IMR-90 (cell line): Measurements from ENCODE around the gene DPCD. TPM values are rescaled to one million over a fixed set of nuclear protein-coding genes. Genes with fewer than 3 reads are reported as not detected.

Experiments
- ATAC-seq: fragments of 200-7000 bp; cut with Tn5 transposase; 2 replicates; pipeline ENCODE4 v1.9.1; 2020; ENCODE audit warnings: low read depth, mild to moderate bottlenecking, moderate library complexity
- BruUV-seq: library from RNA; stranded (reverse); fragments of 400-500 nt; replicated peaks from 2 replicates; lab custom pipeline; 2021; lab: Mats Ljungman, UMichigan
- CTCF ChIA-PET: fragments of 300-600 bp; formaldehyde crosslinking; extraction: SDS; loops from one replicate; lab custom pipeline; 2021; ENCODE audit warnings: antibody characterized with exemption; lab: Yijun Ruan, JAX
- POLR2A ChIA-PET: fragments of 300-600 bp; sonication (Branson Sonifier 250); formaldehyde crosslinking; loops from one replicate; lab custom pipeline; 2022; ENCODE audit warnings: antibody characterized with exemption; ENCODE audit not compliant: unreplicated experiment; lab: Charles Lee
- DNase-seq: peaks from one replicate; pipeline ENCODE4 v3.0.0; 2013
- H2AFZ ChIP-seq: replicated peaks from 2 replicates; pipeline ENCODE3; 2013; ENCODE audit warnings: low read length, mild to moderate bottlenecking; ENCODE audit not compliant: poor library complexity
- H2AK5ac ChIP-seq: 2 replicates; pipeline ENCODE4 v1.6.1; 2013; ENCODE audit warnings: low read depth, low read length, inconsistent platforms
- H2AK9ac ChIP-seq: replicated peaks from 2 replicates; pipeline ENCODE3; 2013; ENCODE audit warnings: mild to moderate bottlenecking, low read depth, low read length, moderate library complexity; ENCODE audit not compliant: poor library complexity
- H2BK120ac ChIP-seq: 2 replicates; pipeline ENCODE4 v1.6.1; 2013; ENCODE audit warnings: low read depth, low read length, inconsistent platforms
- H2BK15ac ChIP-seq: 3 replicates; pipeline ENCODE4 v1.6.1; 2013; ENCODE audit warnings: low read depth, low read length, inconsistent platforms
- H2BK20ac ChIP-seq: 2 replicates; pipeline ENCODE4 v1.6.1; 2013; ENCODE audit warnings: low read depth, mild to moderate bottlenecking, inconsistent platforms, low read length, moderate library complexity
- H2BK5ac ChIP-seq: 2 replicates; pipeline ENCODE4 v1.6.1; 2013; ENCODE audit warnings: mild to moderate bottlenecking, low read depth, low read length, inconsistent platforms; ENCODE audit not compliant: poor library complexity, severe bottlenecking
- H3K14ac ChIP-seq: replicated peaks from 2 replicates; pipeline ENCODE4 v1.6.1; 2013; ENCODE audit warnings: low read depth, low read length, inconsistent platforms
- H3K18ac ChIP-seq: 2 replicates; pipeline ENCODE4 v1.6.1; 2013; ENCODE audit warnings: low read depth, low read length, control low read depth
- H3K23ac ChIP-seq: 2 replicates; pipeline ENCODE4 v1.6.1; 2013; ENCODE audit warnings: low read depth, low read length, inconsistent platforms
- H3K27ac ChIP-seq: 2 replicates; pipeline ENCODE4 v1.5.1; 2013; ENCODE audit warnings: mild to moderate bottlenecking, control low read depth, low read length; ENCODE audit not compliant: insufficient read depth
- H3K27me3 ChIP-seq: 2 replicates; pipeline ENCODE4 v1.6.1; 2013; ENCODE audit warnings: low read length; ENCODE audit not compliant: control insufficient read depth, insufficient read depth
- H3K36me3 ChIP-seq: 2 replicates; pipeline ENCODE4 v1.6.1; 2013; ENCODE audit warnings: low read length, mixed read lengths; ENCODE audit not compliant: control insufficient read depth, insufficient read depth
- H3K4ac ChIP-seq: 2 replicates; pipeline ENCODE4 v1.6.1; 2013; ENCODE audit warnings: low read depth, low read length, inconsistent platforms
- H3K4me1 ChIP-seq: 2 replicates; pipeline ENCODE4 v1.6.1; 2013; ENCODE audit warnings: low read length, mixed read lengths; ENCODE audit not compliant: control insufficient read depth, insufficient read depth
- H3K4me2 ChIP-seq: 2 replicates; pipeline ENCODE4 v1.6.1; 2013; ENCODE audit warnings: low read depth, mild to moderate bottlenecking, control low read depth, low read length, moderate library complexity
- H3K4me3 ChIP-seq: 2 replicates; pipeline ENCODE4 v1.5.1; 2013; ENCODE audit warnings: low read depth, mild to moderate bottlenecking, control low read depth, low read length, moderate library complexity; ENCODE audit not compliant: insufficient read depth
- H3K56ac ChIP-seq: 2 replicates; pipeline ENCODE4 v1.6.1; 2013; ENCODE audit warnings: low read length, inconsistent platforms; ENCODE audit not compliant: insufficient read depth; ENCODE audit errors: extremely low read depth
- H3K79me1 ChIP-seq, 2 experiments: 2 replicates each; pipeline ENCODE4 v1.6.1; 2013; ENCODE audit warnings: low read length in 2 of 2, inconsistent platforms in 1 of 2, low read depth in 1 of 2
- H3K9ac ChIP-seq: 2 replicates; pipeline ENCODE4 v1.6.1; 2013; ENCODE audit warnings: low read depth, low read length, control low read depth
- H3K9me1 ChIP-seq: 2 replicates; pipeline ENCODE4 v1.6.1; 2013; ENCODE audit warnings: low read length, inconsistent platforms; ENCODE audit not compliant: insufficient read depth
- H3K9me3 ChIP-seq: 2 replicates; pipeline ENCODE4 v1.6.1; 2013; ENCODE audit warnings: low read length; ENCODE audit not compliant: control insufficient read depth, insufficient read depth
- H4K20me1 ChIP-seq: 2 replicates; pipeline ENCODE4 v1.6.1; 2013; ENCODE audit warnings: low read length, inconsistent platforms; ENCODE audit not compliant: insufficient read depth
- H4K5ac ChIP-seq: 2 replicates; pipeline ENCODE4 v1.6.1; 2013; ENCODE audit warnings: mild to moderate bottlenecking, low read depth, low read length, control low read depth
- H4K8ac ChIP-seq, 2 experiments: 2 replicates each; pipeline ENCODE4 v1.6.1; 2013; ENCODE audit warnings: low read depth in 2 of 2, low read length in 2 of 2, control low read depth in 1 of 2, inconsistent platforms in 1 of 2
- H4K91ac ChIP-seq: 2 replicates; pipeline ENCODE4 v1.6.1; 2013; ENCODE audit warnings: low read depth, low read length, inconsistent platforms; ENCODE audit not compliant: insufficient read depth
- BHLHE40 ChIP-seq: fragments of 150-350 bp; IDR thresholded peaks from 2 replicates; pipeline ENCODE4 v1.6.1; 2016; ENCODE audit warnings: mild to moderate bottlenecking, low read depth, low read length
- CEBPB ChIP-seq: IDR thresholded peaks from 2 replicates; pipeline ENCODE4 v1.6.1; 2012; ENCODE audit warnings: low read depth, low read length, improper control_type of control experiment
- CHD1 ChIP-seq: IDR thresholded peaks from 2 replicates; pipeline ENCODE4 v1.6.1; 2012; ENCODE audit warnings: low read depth, low read length, improper control_type of control experiment
- FOS ChIP-seq: fragments of 150-350 bp; IDR thresholded peaks from 2 replicates; pipeline ENCODE4 v1.6.1; 2016; ENCODE audit warnings: low read depth, low read length
- MAZ ChIP-seq: IDR thresholded peaks from 2 replicates; pipeline ENCODE4 v1.6.1; 2012; ENCODE audit warnings: low read depth, mild to moderate bottlenecking, low read length, improper control_type of control experiment, moderate library complexity, borderline replicate concordance
- NFE2L2 ChIP-seq: fragments of 150-350 bp; IDR thresholded peaks from 2 replicates; pipeline ENCODE4 v1.6.1; 2016; ENCODE audit warnings: low read depth, mild to moderate bottlenecking, low read length
- POLR2A ChIP-seq: IDR thresholded peaks from 2 replicates; pipeline ENCODE4 v1.6.1; 2012; ENCODE audit warnings: mild to moderate bottlenecking, low read depth, low read length
- RAD21 ChIP-seq: IDR thresholded peaks from 2 replicates; pipeline ENCODE4 v1.6.1; 2012; ENCODE audit warnings: low read length, improper control_type of control experiment
- RCOR1 ChIP-seq: IDR thresholded peaks from 2 replicates; pipeline ENCODE4 v1.6.1; 2012; ENCODE audit warnings: mild to moderate bottlenecking, low read length, improper control_type of control experiment; ENCODE audit not compliant: insufficient replicate concordance
- RFX5 ChIP-seq: IDR thresholded peaks from 2 replicates; pipeline ENCODE4 v1.8.0; 2012; ENCODE audit warnings: low read depth, mild to moderate bottlenecking, low read length, moderate library complexity
- SMC3 ChIP-seq: fragments of 150-350 bp; IDR thresholded peaks from 2 replicates; pipeline ENCODE4 v1.6.1; 2016; ENCODE audit warnings: low read depth, mild to moderate bottlenecking, antibody characterized with exemption, low read length, moderate library complexity
- WGBS, 2 experiments: methylation state at CpG; one replicate each; pipeline versions ENCODE4 v1.1.5 to v1.1.7; 2013; ENCODE audit warnings: missing lambda C conversion rate in 2 of 2; ENCODE audit not compliant: insufficient read length in 1 of 2; ENCODE audit errors: extremely low coverage in 2 of 2; 5-methylcytosine and 5-hydroxymethylcytosine counted together
- dilution Hi-C: fragments of 300-500 bp; cut with HindIII; formaldehyde crosslinking; loops from one replicate; pipeline ENCODE4 v1.14.3; 2018; ENCODE audit warnings: low sequenced_read_pairs; ENCODE audit not compliant: unreplicated experiment
- in situ Hi-C: fragments of 300-500 bp; cut with MboI; formaldehyde crosslinking; loops from 3 replicates; pipeline ENCODE4 v1.14.3; 2019; ENCODE audit warnings: low sequenced_read_pairs, inconsistent platforms, mixed read lengths
- intact Hi-C: fragments of 100-400 bp; cut with micrococcal nuclease; formaldehyde crosslinking; loops from 2 replicates; pipeline ENCODE4 v1.10.0; 2022
- polyA plus RNA-seq, 3 experiments: library from polyadenylated mRNA; depleted of rRNA; stranded (reverse); fragments of >200 nt; gene quantifications; 2 replicates each; pipeline ENCODE4 v1.2.3, GENCODE V29; 2012; ENCODE audit warnings: low replicate concordance in 1 of 3
- total RNA-seq: library from RNA; depleted of rRNA; stranded (reverse); fragments of >200 nt; gene quantifications from 2 replicates; pipeline ENCODE4 v1.2.3, GENCODE V29; 2012
- TF ChIP-seq, protein P1 (sequence below): fragments of 150-350 bp; IDR thresholded peaks from 2 replicates; pipeline ENCODE4 v1.6.1; 2016; ENCODE audit warnings: low read depth, mild to moderate bottlenecking, low read length, moderate library complexity, borderline replicate concordance
- TF ChIP-seq, protein P2 (sequence below): fragments of 150-350 bp; IDR thresholded peaks from 2 replicates; pipeline ENCODE4 v1.6.1; 2017; ENCODE audit warnings: mild to moderate bottlenecking, antibody characterized with exemption, low read length, low read depth

DPCD gene
- total and polyA plus RNA-seq, 2 of the 4 experiments (the other 2 are of a cell fraction): 59.1 to 73.7 TPM

GRCh38 chr10:101558671-101559595, 29.2 kb upstream of the DPCD start (continued):
- TF ChIP-seq BHLHE40: no peak
- TF ChIP-seq POLR2A: no peak

- no peaks in the 10 kb centered on the region for H3K79me1 ChIP-seq
- no peak overlapping the region for H3K23ac ChIP-seq
- no peak overlapping the region for H2AK5ac ChIP-seq
- intact Hi-C loops (no loop called here), in situ Hi-C loops (no loop called here), dilution Hi-C loops (no loop called here)
- no peaks in the 10 kb centered on the region for H3K4me1 ChIP-seq
- ChIA-PET POLR2A (interaction anchor here (0.8 kb wide), 1 partner anchor 290 kb away, joined by 3 read pairs; no protein-coding TSS in a partner anchor), CTCF (no interaction called here)
- H2AK9ac ChIP-seq: no peak overlapping the region
- H3K4ac ChIP-seq: no peak overlapping the region
- H2AFZ ChIP-seq: no peak overlapping the region
- H3K56ac ChIP-seq: no peak overlapping the region
- no peak overlapping the region for H2BK5ac ChIP-seq
- WGBS, 2 experiments: 100% methylated on average over 3 of the region's 12 CpGs; no CpG with 5 or more reads in 1 of the 2 experiments
- no peak overlapping the region for H3K4me3 ChIP-seq
- H3K36me3 ChIP-seq: no peaks in the 10 kb centered on the region
- H3K9me1 ChIP-seq: peaks cover 8% of the 10 kb centered on the region
- H4K20me1 ChIP-seq: no peaks in the 10 kb centered on the region
- no peak overlapping the region for H3K18ac ChIP-seq
- H3K4me2 ChIP-seq: no peak overlapping the region
- H4K5ac ChIP-seq: no peak overlapping the region
- H4K91ac ChIP-seq: no peak overlapping the region
- no peak overlapping the region for H3K27ac ChIP-seq
- no peaks in the 10 kb centered on the region for H3K9me3 ChIP-seq
- DNase-seq (no peak), ATAC-seq (no peak)
- no peak overlapping the region for H2BK120ac ChIP-seq
- no peak overlapping the region for H2BK20ac ChIP-seq
- no peak overlapping the region for H3K9ac ChIP-seq
- BruUV-seq: no TSS peak
- no peak overlapping the region for H2BK15ac ChIP-seq
- H4K8ac ChIP-seq: no peak overlapping the region
- H3K14ac ChIP-seq: no peak overlapping the region
- H3K27me3 ChIP-seq: no peaks in the 10 kb centered on the region; the same call in 1 of the 2 replicates
- TF ChIP-seq RAD21 (no peak), MAZ (no peak), NFE2L2 (no peak), FOS (no peak), CHD1 (no peak), POLR2A (no peak), RFX5 (no peak), RCOR1 (no peak), BHLHE40 (no peak), CEBPB (no peak), SMC3 (no peak)
- TF ChIP-seq, protein P1, sequence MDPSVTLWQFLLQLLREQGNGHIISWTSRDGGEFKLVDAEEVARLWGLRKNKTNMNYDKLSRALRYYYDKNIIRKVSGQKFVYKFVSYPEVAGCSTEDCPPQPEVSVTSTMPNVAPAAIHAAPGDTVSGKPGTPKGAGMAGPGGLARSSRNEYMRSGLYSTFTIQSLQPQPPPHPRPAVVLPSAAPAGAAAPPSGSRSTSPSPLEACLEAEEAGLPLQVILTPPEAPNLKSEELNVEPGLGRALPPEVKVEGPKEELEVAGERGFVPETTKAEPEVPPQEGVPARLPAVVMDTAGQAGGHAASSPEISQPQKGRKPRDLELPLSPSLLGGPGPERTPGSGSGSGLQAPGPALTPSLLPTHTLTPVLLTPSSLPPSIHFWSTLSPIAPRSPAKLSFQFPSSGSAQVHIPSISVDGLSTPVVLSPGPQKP: no peak
- TF ChIP-seq, protein P2, sequence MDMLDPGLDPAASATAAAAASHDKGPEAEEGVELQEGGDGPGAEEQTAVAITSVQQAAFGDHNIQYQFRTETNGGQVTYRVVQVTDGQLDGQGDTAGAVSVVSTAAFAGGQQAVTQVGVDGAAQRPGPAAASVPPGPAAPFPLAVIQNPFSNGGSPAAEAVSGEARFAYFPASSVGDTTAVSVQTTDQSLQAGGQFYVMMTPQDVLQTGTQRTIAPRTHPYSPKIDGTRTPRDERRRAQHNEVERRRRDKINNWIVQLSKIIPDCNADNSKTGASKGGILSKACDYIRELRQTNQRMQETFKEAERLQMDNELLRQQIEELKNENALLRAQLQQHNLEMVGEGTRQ: no peak
These were observed 28.4 kb upstream of the DPCD start for GRCh38 chr10:101559596-101560297.
